PFSK-1 (cell line): ENCODE measurements around the gene HJURP.

Source experiments
- POLR2AphosphoS5 ChIP-seq: IDR thresholded peaks from 2 replicates; pipeline ENCODE4 v1.6.1; 2012; ENCODE audit warnings: low read depth, mild to moderate bottlenecking, control low read depth, low read length, moderate library complexity
- SIN3A ChIP-seq: IDR thresholded peaks from 2 replicates; pipeline ENCODE4 v1.6.1; 2012; ENCODE audit warnings: mild to moderate bottlenecking, low read length, moderate library complexity, borderline replicate concordance; ENCODE audit not compliant: insufficient read depth
- TF ChIP-seq, protein P1 (sequence below), 2 experiments: IDR thresholded peaks; 2 replicates each; pipeline versions ENCODE4 v1.6.1 to v1.8.0; 2011 to 2012; ENCODE audit warnings: low read depth in 2 of 2, low read length in 2 of 2, control low read depth in 1 of 2, inconsistent platforms in 1 of 2, mild to moderate bottlenecking in 1 of 2, moderate library complexity in 1 of 2; ENCODE audit not compliant: insufficient read depth in 1 of 2

GRCh38 chr2:233871432-233871831, 17.1 kb upstream of the HJURP start:
- TF ChIP-seq, protein P1, sequence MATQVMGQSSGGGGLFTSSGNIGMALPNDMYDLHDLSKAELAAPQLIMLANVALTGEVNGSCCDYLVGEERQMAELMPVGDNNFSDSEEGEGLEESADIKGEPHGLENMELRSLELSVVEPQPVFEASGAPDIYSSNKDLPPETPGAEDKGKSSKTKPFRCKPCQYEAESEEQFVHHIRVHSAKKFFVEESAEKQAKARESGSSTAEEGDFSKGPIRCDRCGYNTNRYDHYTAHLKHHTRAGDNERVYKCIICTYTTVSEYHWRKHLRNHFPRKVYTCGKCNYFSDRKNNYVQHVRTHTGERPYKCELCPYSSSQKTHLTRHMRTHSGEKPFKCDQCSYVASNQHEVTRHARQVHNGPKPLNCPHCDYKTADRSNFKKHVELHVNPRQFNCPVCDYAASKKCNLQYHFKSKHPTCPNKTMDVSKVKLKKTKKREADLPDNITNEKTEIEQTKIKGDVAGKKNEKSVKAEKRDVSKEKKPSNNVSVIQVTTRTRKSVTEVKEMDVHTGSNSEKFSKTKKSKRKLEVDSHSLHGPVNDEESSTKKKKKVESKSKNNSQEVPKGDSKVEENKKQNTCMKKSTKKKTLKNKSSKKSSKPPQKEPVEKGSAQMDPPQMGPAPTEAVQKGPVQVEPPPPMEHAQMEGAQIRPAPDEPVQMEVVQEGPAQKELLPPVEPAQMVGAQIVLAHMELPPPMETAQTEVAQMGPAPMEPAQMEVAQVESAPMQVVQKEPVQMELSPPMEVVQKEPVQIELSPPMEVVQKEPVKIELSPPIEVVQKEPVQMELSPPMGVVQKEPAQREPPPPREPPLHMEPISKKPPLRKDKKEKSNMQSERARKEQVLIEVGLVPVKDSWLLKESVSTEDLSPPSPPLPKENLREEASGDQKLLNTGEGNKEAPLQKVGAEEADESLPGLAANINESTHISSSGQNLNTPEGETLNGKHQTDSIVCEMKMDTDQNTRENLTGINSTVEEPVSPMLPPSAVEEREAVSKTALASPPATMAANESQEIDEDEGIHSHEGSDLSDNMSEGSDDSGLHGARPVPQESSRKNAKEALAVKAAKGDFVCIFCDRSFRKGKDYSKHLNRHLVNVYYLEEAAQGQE (IDR thresholded peaks at IDR 0.05; ENCODE audit: insufficient read depth in 1 of 2, low read depth in 2 of 2, low read length in 2 of 2) = no peak
- no peak for TF ChIP-seq POLR2AphosphoS5
- no peak for TF ChIP-seq SIN3A
